Keratinocyte (primary cell): ENCODE measurements around the gene TMC2. TPM values are rescaled to one million over a fixed set of nuclear protein-coding genes. Genes with fewer than 3 reads are reported as not detected.

Experiments used
- DNase-seq: peaks from one replicate; pipeline ENCODE4 v3.0.0-alpha.2; 2011; ENCODE audit warnings: low read depth, missing footprints, low spot score
- FAIRE-seq: peaks from 2 replicates; lab custom pipeline; 2011; peaks lifted over from hg19 to GRCh38; lab: Jason Lieb, UNC
- H2AFZ ChIP-seq: 2 replicates; pipeline ENCODE4 v1.6.0; 2012; ENCODE audit warnings: low read length, control low read depth, inconsistent platforms; ENCODE audit not compliant: control insufficient read depth
- H3K27ac ChIP-seq: 2 replicates; pipeline ENCODE4 v1.5.1; 2011; ENCODE audit warnings: low read length; ENCODE audit not compliant: control insufficient read depth, insufficient read depth
- H3K27me3 ChIP-seq: 3 replicates; pipeline ENCODE4 v1.6.0; 2011; ENCODE audit warnings: low read length; ENCODE audit not compliant: control insufficient read depth, insufficient read depth; ENCODE audit errors: extremely low read depth
- H3K36me3 ChIP-seq, 2 experiments: 2 replicates in 1 of 2; 3 replicates in 1 of 2; pipeline ENCODE4 v1.5.1; 2011; ENCODE audit warnings: low read length in 2 of 2, mild to moderate bottlenecking in 1 of 2; ENCODE audit not compliant: control insufficient read depth in 2 of 2, insufficient read depth in 2 of 2; ENCODE audit errors: extremely low read depth in 1 of 2
- H3K4me1 ChIP-seq: 3 replicates; pipeline ENCODE4 v1.5.1; 2011; ENCODE audit warnings: low read length; ENCODE audit not compliant: control insufficient read depth, insufficient read depth; ENCODE audit errors: extremely low read depth
- H3K4me2 ChIP-seq: 3 replicates; pipeline ENCODE4 v1.6.0; 2011; ENCODE audit warnings: low read depth, low read length; ENCODE audit not compliant: control insufficient read depth, insufficient read depth; ENCODE audit errors: extremely low read depth
- H3K4me3 ChIP-seq, 3 experiments: fragments of 200-600 bp in 1 of 3; sonication (generic) in 1 of 3; 2 replicates in 2 of 3; 3 replicates in 1 of 3; pipeline ENCODE4 v1.5.1; 2011 to 2016; ENCODE audit warnings: low read length in 3 of 3, mild to moderate bottlenecking in 3 of 3, control low read depth in 2 of 3, inconsistent platforms in 1 of 3, low read depth in 1 of 3, mixed read lengths in 1 of 3, mixed run types in 1 of 3, moderate library complexity in 1 of 3; ENCODE audit not compliant: control insufficient read depth in 2 of 3, insufficient read depth in 2 of 3; ENCODE audit errors: extremely low read depth in 1 of 3
- H3K79me2 ChIP-seq: 2 replicates; pipeline ENCODE4 v1.6.0; 2012; ENCODE audit warnings: low read length; ENCODE audit not compliant: control insufficient read depth, insufficient read depth
- H3K9ac ChIP-seq: 3 replicates; pipeline ENCODE4 v1.6.0; 2011; ENCODE audit warnings: low read length; ENCODE audit not compliant: control insufficient read depth, insufficient read depth; ENCODE audit errors: extremely low read depth
- H3K9me1 ChIP-seq: 3 replicates; pipeline ENCODE4 v1.6.0; 2011; ENCODE audit warnings: low read length; ENCODE audit not compliant: control insufficient read depth, insufficient read depth; ENCODE audit errors: extremely low read depth
- H3K9me3 ChIP-seq: 2 replicates; pipeline ENCODE4 v1.5.1; 2012; ENCODE audit warnings: low read depth, low read length; ENCODE audit not compliant: control insufficient read depth
- H4K20me1 ChIP-seq: 3 replicates; pipeline ENCODE4 v1.6.0; 2011; ENCODE audit warnings: low read length; ENCODE audit not compliant: control insufficient read depth, insufficient read depth; ENCODE audit errors: extremely low read depth
- EZH2 ChIP-seq: IDR thresholded peaks from one replicate; pipeline ENCODE4 v1.6.1; 2012; ENCODE audit warnings: inconsistent platforms, mild to moderate bottlenecking, low read length, moderate library complexity
- dilution Hi-C: fragments of 300-500 bp; cut with MboI; formaldehyde crosslinking; loops from one replicate; pipeline ENCODE4 v1.7.0; 2020; ENCODE audit warnings: low sequenced_read_pairs; ENCODE audit not compliant: extremely low pct_ligation_motif_present
- polyA plus RNA-seq, 5 experiments: library from polyadenylated mRNA; depleted of rRNA in 3 of 5; stranded (reverse) in 3 of 5; stranded (forward) in 1 of 5; unstranded in 1 of 5; fragments of >200 nt; gene quantifications; 1 replicate in 1 of 5; 2 replicates in 3 of 5; 3 replicates in 1 of 5; pipeline versions ENCODE4 v1.2.1 to v1.2.3, GENCODE V29; 2011 to 2012; ENCODE audit warnings: missing spikeins in 2 of 5, low read depth in 1 of 5, low replicate concordance in 1 of 5
- TF ChIP-seq, protein P1 (sequence below), 3 experiments: IDR thresholded peaks in 1 of 3; conservative IDR thresholded peaks in 1 of 3; optimal IDR thresholded peaks in 1 of 3; 2 replicates in 2 of 3; 3 replicates in 1 of 3; pipeline versions ENCODE3 to v1.5.1; 2011; ENCODE audit warnings: low read length in 3 of 3, mild to moderate bottlenecking in 3 of 3, moderate library complexity in 2 of 3, control low read depth in 1 of 3, inconsistent platforms in 1 of 3; ENCODE audit not compliant: insufficient read depth in 2 of 3; ENCODE audit errors: extremely low read depth in 1 of 3

TMC2 gene
- polyA plus RNA-seq, 1 donor (not counting 4 experiments of a cell fraction or from before 2014, with no cell fraction given): not detected

DNA sequence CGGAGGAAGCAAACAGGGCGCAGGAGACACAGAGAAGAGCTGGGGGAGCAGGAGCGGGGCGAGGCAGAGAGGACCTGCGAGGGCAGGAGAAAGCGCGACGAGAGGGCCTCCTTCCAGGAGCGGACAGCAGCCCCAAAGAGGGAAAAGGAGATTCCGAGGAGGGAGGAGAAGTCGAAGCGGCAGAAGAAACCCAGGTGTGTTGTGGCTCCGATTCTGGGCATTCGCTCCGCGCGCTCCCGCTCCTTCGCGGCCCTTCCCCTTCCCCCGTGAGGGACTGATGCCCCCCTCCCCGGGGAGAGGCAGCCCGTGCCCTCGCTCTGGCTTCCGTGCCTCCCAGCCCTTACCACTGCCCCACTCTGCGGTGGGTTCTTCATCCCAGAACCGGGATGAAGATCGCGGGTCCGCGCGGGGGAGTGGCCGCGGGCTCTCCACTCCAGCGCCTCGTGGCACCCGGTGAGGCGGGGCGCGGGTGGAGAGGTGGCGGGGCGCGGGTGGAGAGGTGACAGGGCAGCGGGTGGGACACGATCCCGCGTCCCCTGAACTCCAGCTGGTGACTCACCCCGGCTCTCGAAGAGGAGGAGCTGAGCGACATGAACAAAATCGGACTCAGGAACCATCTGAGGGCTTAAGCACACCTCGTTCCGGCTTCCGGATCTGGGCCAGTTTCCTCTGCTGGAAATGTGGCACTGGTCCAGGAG lies 22.4 kb downstream of the TMC2 start:
- Histone ChIP-seq H3K79me2 (no peaks in the 10 kb centered on the region), H3K9me3 (no peaks in the 10 kb centered on the region), H3K27me3 (peaks cover 47% of the 10 kb centered on the region), H3K4me3 (no peak overlapping the region), H3K4me2 (peak overlapping the region; percentile 7), H3K36me3 (no peaks in the 10 kb centered on the region), H3K27ac (no peak overlapping the region), H4K20me1 (no peaks in the 10 kb centered on the region), H2AFZ (no peak overlapping the region), H3K9me1 (no peaks in the 10 kb centered on the region), H3K9ac (no peak overlapping the region), H3K4me1 (no peaks in the 10 kb centered on the region)
- FAIRE-seq: no peak
- dilution Hi-C loops: no loop called here
- TF ChIP-seq EZH2: peak; percentile 90
- TF ChIP-seq, protein P1, sequence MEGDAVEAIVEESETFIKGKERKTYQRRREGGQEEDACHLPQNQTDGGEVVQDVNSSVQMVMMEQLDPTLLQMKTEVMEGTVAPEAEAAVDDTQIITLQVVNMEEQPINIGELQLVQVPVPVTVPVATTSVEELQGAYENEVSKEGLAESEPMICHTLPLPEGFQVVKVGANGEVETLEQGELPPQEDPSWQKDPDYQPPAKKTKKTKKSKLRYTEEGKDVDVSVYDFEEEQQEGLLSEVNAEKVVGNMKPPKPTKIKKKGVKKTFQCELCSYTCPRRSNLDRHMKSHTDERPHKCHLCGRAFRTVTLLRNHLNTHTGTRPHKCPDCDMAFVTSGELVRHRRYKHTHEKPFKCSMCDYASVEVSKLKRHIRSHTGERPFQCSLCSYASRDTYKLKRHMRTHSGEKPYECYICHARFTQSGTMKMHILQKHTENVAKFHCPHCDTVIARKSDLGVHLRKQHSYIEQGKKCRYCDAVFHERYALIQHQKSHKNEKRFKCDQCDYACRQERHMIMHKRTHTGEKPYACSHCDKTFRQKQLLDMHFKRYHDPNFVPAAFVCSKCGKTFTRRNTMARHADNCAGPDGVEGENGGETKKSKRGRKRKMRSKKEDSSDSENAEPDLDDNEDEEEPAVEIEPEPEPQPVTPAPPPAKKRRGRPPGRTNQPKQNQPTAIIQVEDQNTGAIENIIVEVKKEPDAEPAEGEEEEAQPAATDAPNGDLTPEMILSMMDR (optimal IDR thresholded peaks at IDR 0.05 in 1 of 3, IDR thresholded peaks at IDR 0.05 in 1 of 3, conservative IDR thresholded peaks at IDR 0.05 in 1 of 3; ENCODE audit: extremely low read depth in 1 of 3, insufficient read depth in 2 of 3, low read length in 3 of 3): no peak
- no peak for DNase-seq

DNA sequence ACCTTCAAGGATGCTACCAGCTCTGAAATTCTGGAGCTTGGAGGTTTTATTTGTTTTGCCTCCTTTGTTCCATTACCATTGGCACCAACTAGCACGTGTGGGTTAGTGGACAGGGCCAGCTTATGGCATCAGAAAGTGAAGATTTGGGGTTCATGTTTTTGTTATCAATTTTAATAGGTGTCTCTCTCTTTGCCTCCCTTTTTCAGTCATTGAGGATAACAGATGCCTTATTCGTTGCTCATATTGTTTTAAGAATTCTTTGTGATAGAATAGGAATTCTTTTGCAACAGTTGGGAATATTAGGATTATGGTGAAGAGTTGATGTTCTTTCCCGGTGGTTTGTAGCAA lies 22.9 kb downstream of the TMC2 start:
- FAIRE-seq: no peak
- dilution Hi-C loops: no loop called here
- DNase-seq: no peak

More for the DNA sequence above, 22.9 kb downstream of the TMC2 start:
- TF ChIP-seq, protein P1 (optimal IDR thresholded peaks at IDR 0.05 in 1 of 3, IDR thresholded peaks at IDR 0.05 in 1 of 3, conservative IDR thresholded peaks at IDR 0.05 in 1 of 3; ENCODE audit: extremely low read depth in 1 of 3, insufficient read depth in 2 of 3, low read length in 3 of 3): no peak
- peak; percentile 28 for TF ChIP-seq EZH2
- H3K9me3 ChIP-seq: no peaks in the 10 kb centered on the region
- H3K36me3 ChIP-seq: no peaks in the 10 kb centered on the region
- no peaks in the 10 kb centered on the region for H3K4me1 ChIP-seq
- H3K4me3 ChIP-seq: no peak overlapping the region
- no peak overlapping the region for H2AFZ ChIP-seq
- no peaks in the 10 kb centered on the region for H4K20me1 ChIP-seq
- no peak overlapping the region for H3K27ac ChIP-seq
- H3K27me3 ChIP-seq: peaks cover 47% of the 10 kb centered on the region
- H3K9ac ChIP-seq: no peak overlapping the region
- H3K4me2 ChIP-seq: no peak overlapping the region
- no peaks in the 10 kb centered on the region for H3K9me1 ChIP-seq
- H3K79me2 ChIP-seq: no peaks in the 10 kb centered on the region
